Colonic mucosa (tissue), 4 donors: ENCODE results near the gene AOPEP. TPM values are rescaled to one million over a fixed set of nuclear protein-coding genes. Genes with fewer than 3 reads are reported as not detected.

Experiments
- DNase-seq: peaks from one replicate; pipeline ENCODE4 v3.0.0-alpha.2; 2020
- H3K27ac ChIP-seq: fragments of 200-600 bp; one replicate; pipeline ENCODE4 v1.8.0; 2021
- H3K27me3 ChIP-seq: fragments of 200-600 bp; one replicate; pipeline ENCODE4 v1.8.0; 2021
- H3K36me3 ChIP-seq: fragments of 200-600 bp; one replicate; pipeline ENCODE4 v1.8.0; 2021
- H3K4me1 ChIP-seq: fragments of 200-600 bp; one replicate; pipeline ENCODE4 v1.8.0; 2021; ENCODE audit warnings: mild to moderate bottlenecking
- H3K4me3 ChIP-seq: fragments of 200-600 bp; one replicate; pipeline ENCODE4 v1.8.0; 2021
- H3K9ac ChIP-seq, 2 donors: one replicate each; pipeline ENCODE4 v1.7.0; 2013; ENCODE audit warnings: control low read depth in 2 of 2, low read depth in 2 of 2, low read length in 2 of 2
- H3K9me3 ChIP-seq: fragments of 200-600 bp; one replicate; pipeline ENCODE4 v1.8.0; 2021
- CTCF ChIP-seq: fragments of 200-600 bp; IDR thresholded peaks from one replicate; pipeline ENCODE4 v1.8.0; 2022; ENCODE audit warnings: antibody characterized with exemption, mild to moderate bottlenecking
- intact Hi-C: fragments of 100-400 bp; cut with DNase I; formaldehyde crosslinking; loops from one replicate; pipeline ENCODE4 v1.14.1; 2022
- total RNA-seq, 2 donors: library from RNA; stranded (reverse); fragmentation: NEBNext Ultra II Directional in 1 of 2; extraction: Animal tissue kit (Norgen Biotek cat#: 25700) in 1 of 2; gene quantifications; one replicate each; pipeline ENCODE4 v1.2.1, GENCODE V29; 2021
- donor health status: healthy.
- donor health status: DM: no; HTN: no; CAD: no.
- donor health status: DM: no; HTN: no; CAD: no.

The AOPEP gene
- total RNA-seq, 2 donors from 2014 or later: 38.4 to 43.2 TPM

- H3K4me3 ChIP-seq: no peak overlapping the region
- no peak for DNase-seq
- H3K36me3 ChIP-seq: no peaks in the 10 kb centered on the region
- no peaks in the 10 kb centered on the region for H3K9me3 ChIP-seq
- no peak overlapping the region for H3K9ac ChIP-seq
- intact Hi-C loops: no loop called here
- H3K4me1 ChIP-seq: peaks cover under 1% of the 10 kb centered on the region
- no peaks in the 10 kb centered on the region for H3K27me3 ChIP-seq
- TF ChIP-seq CTCF: no peak
- H3K27ac ChIP-seq: no peak overlapping the region
Measured at GRCh38 chr9:94811074-94811473, 84.6 kb downstream of the AOPEP start.

DNA sequence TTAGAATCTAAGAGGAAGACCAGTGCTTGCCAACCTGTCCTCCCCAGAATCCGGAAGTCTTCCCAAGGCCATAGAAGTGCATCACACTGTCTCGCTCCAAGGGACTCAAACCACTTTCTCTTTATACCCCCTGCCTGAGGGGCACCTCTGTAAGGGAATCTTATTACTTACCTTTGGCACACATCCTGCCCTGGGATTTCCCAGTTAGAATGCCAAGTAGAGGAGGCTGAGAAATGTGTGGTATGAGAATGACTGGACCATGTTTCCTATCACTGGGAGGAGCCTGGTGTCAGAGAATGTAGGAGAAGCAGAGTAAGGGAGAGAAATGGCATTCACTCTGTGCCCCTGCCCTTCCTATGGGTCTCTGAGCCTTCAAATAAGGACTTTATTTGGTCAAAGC, 85.8 kb downstream of the AOPEP start:
- Histone ChIP-seq H3K27ac (no peak overlapping the region), H3K27me3 (no peaks in the 10 kb centered on the region), H3K4me1 (no peaks in the 10 kb centered on the region), H3K36me3 (no peaks in the 10 kb centered on the region), H3K9ac (no peak overlapping the region), H3K4me3 (no peak overlapping the region), H3K9me3 (no peaks in the 10 kb centered on the region)
- no peak for DNase-seq
- intact Hi-C loops: no loop called here
- no peak for TF ChIP-seq CTCF

DNA sequence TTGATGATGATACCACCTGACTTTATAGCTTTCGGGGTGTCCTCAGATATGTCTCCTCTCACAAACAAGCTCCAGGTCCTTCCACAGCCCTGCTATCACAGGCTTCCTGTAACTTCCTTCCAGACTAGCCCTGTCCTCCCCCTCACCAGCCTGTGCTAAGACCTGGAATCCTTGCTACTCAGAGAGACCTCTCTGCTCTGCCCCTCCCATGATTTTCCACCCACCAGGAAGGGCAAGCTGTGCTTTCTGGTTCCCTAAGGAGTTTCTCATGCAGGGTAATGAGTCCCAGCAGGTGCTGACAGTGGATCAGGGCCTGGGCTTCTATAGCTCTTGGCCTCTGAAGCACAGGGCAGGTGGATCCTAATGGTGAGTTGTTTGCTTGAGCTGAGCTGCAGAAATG, 86.9 kb downstream of the AOPEP start:
- Histone ChIP-seq H3K4me3 (no peak overlapping the region), H3K4me1 (no peaks in the 10 kb centered on the region), H3K9me3 (no peaks in the 10 kb centered on the region), H3K27me3 (no peaks in the 10 kb centered on the region), H3K9ac (no peak overlapping the region), H3K27ac (no peak overlapping the region), H3K36me3 (no peaks in the 10 kb centered on the region)
- intact Hi-C loops: no loop called here
- DNase-seq: no peak
- TF ChIP-seq CTCF: no peak

GRCh38 chr9:94817291-94818177, 91.0 kb downstream of the AOPEP start:
- no peak for TF ChIP-seq CTCF
- H3K36me3 ChIP-seq: no peaks in the 10 kb centered on the region
- H3K4me1 ChIP-seq: no peaks in the 10 kb centered on the region
- H3K9me3 ChIP-seq: no peaks in the 10 kb centered on the region
- intact Hi-C loops: no loop called here
- H3K4me3 ChIP-seq: no peak overlapping the region
- no peaks in the 10 kb centered on the region for H3K27me3 ChIP-seq
- no peak overlapping the region for H3K9ac ChIP-seq
- H3K27ac ChIP-seq: no peak overlapping the region
- no peak for DNase-seq

DNA sequence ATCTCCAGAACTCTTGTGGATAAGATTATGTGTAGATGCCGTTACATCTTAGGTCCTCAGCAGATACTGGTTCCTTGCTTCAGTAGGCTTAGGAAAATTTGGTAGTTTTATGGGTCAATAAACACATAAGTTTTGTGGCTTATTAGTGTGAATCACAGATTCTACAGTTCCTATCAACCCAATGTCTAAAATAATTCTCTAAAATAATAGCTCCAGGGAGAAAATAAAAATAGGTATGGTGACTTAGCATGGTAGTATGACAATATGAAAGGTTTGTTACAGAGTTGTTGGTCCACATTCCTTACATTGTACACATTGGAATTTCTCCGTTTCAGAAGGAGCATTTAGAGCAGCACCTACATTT, 91.7 kb downstream of the AOPEP start:
- no peak for DNase-seq
- H3K36me3 ChIP-seq: no peaks in the 10 kb centered on the region
- TF ChIP-seq CTCF: no peak
- no peak overlapping the region for H3K9ac ChIP-seq
- H3K4me1 ChIP-seq: no peaks in the 10 kb centered on the region
- no peaks in the 10 kb centered on the region for H3K9me3 ChIP-seq
- no peak overlapping the region for H3K4me3 ChIP-seq
- H3K27ac ChIP-seq: no peak overlapping the region
- intact Hi-C loops: no loop called here
- no peaks in the 10 kb centered on the region for H3K27me3 ChIP-seq
